ENCODE data around the gene COA8. TPM values are rescaled to one million over a fixed set of nuclear protein-coding genes. Genes with fewer than 3 reads are reported as not detected.

The COA8 gene
- total and polyA plus RNA-seq, 9 of the 15 experiments (the other 6 are each of a cell fraction or from before 2014, with no cell fraction given), result 5.0 to 35.3 (median 25.7) TPM

DNA sequence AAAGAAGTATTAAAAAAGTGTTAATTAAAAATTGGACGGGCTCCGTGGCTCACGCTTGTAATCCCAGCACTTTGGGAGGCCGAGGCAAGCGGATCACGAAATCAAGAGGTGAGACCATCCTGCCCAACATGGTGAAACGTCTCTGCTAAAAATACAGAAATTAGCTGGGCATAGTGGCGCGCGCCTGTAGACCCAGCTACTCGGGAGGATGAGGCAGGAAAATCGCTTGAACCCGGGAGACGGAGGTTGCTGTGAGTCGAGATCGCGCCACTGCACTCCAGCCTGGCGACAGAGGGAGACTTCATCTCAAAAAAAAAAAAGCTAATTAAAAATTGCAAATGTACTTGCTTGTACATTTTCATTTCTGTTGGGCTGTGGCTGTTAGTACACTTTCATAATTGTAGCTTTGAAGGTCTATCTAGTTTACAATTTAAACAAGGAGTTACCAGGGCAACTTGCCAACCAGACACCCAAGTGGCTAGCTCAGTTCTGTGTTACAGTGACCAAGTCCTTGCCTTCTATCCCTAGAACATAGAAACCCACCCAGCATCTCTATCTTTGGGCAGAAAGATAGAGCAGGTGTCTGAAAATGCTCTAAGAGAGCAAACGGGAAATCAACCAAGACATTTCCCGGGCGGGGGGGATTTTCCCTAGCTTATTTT is 1.2 kb downstream of the COA8 start:
- H3K9me3 ChIP-seq (replicated peaks; ENCODE audit: control insufficient read depth, insufficient read depth, low read depth, low read length), result no peaks in the 10 kb centered on the region
- no peaks in the 10 kb centered on the region for H3K27me3 ChIP-seq (ENCODE audit: control insufficient read depth in 2 of 2, insufficient read depth in 2 of 2, low read length in 2 of 2)
- peaks cover 3 to 5% of the 10 kb centered on the region in 2 experiments; a peak in 4 of 5 replicates for H3K4me1 ChIP-seq (replicated peaks in 1 of 2; ENCODE audit: control insufficient read depth in 2 of 2, insufficient read depth in 2 of 2, low read length in 2 of 2)
- BruUV-seq (replicated peaks), result no TSS peak
- intact Hi-C loops (cut with micrococcal nuclease) (loop anchor here (5.0 kb wide), 1 partner anchor 47 kb away; no protein-coding TSS in a partner anchor), in situ Hi-C loops (cut with MboI) (no loop called here)
- H3K9me1 ChIP-seq (ENCODE audit: control insufficient read depth, insufficient read depth, low read length), result no peaks in the 10 kb centered on the region
- no peak overlapping the region for H2AFZ ChIP-seq (ENCODE audit: low read depth, low read length)
- no peak overlapping the region for H3K27ac ChIP-seq (ENCODE audit: extremely low read depth, low read depth, low read length)
- peaks cover 24% of the 10 kb centered on the region for H3K36me3 ChIP-seq (ENCODE audit: control insufficient read depth, insufficient read depth, low read length)
- H3K9ac ChIP-seq (ENCODE audit: insufficient read depth in 1 of 2, low read depth in 2 of 2, low read length in 2 of 2), result peak overlapping the region; percentile 72 to 84
- FAIRE-seq (no peak), DNase-seq (ENCODE audit: extremely low read depth in 1 of 4, low spot score in 3 of 4) (no peak), ATAC-seq (no peak)
- peaks cover 20% of the 10 kb centered on the region; the same call in 1 of the 2 replicates for H4K20me1 ChIP-seq (replicated peaks; ENCODE audit: control insufficient read depth, insufficient read depth, low read length)
- H3K4me3 ChIP-seq, result peak overlapping the region; percentile 93
- POLR2A ChIA-PET, result interaction anchor here (0.6 kb wide), 1 partner anchor 70 kb away, joined by 3 read pairs; no protein-coding TSS in a partner anchor
- peak overlapping the region; percentile 82 for H3K4me2 ChIP-seq (ENCODE audit: insufficient read depth, low read length)
- 10% methylated on average over 19 of the region's 21 CpGs for WGBS (ENCODE audit: insufficient coverage, low coverage, missing lambda C conversion rate)
- H3K79me2 ChIP-seq (ENCODE audit: control insufficient read depth, insufficient read depth, low read length), result peaks cover 87% of the 10 kb centered on the region
- CTCF ChIA-PET (ENCODE audit: low intra/inter-chr PET ratio), result interaction anchor here (0.9 kb wide), 1 partner anchor 17 kb away, joined by 3 read pairs; no protein-coding TSS in a partner anchor
- TF ChIP-seq ZKSCAN1 (IDR thresholded peaks at IDR 0.05; ENCODE audit: low read depth, low read length), result no peak
- TF ChIP-seq MED1 (CRISPR knock-in tag; IDR thresholded peaks at IDR 0.05; ENCODE audit: borderline replicate concordance), result no peak
- TF ChIP-seq, protein P1, sequence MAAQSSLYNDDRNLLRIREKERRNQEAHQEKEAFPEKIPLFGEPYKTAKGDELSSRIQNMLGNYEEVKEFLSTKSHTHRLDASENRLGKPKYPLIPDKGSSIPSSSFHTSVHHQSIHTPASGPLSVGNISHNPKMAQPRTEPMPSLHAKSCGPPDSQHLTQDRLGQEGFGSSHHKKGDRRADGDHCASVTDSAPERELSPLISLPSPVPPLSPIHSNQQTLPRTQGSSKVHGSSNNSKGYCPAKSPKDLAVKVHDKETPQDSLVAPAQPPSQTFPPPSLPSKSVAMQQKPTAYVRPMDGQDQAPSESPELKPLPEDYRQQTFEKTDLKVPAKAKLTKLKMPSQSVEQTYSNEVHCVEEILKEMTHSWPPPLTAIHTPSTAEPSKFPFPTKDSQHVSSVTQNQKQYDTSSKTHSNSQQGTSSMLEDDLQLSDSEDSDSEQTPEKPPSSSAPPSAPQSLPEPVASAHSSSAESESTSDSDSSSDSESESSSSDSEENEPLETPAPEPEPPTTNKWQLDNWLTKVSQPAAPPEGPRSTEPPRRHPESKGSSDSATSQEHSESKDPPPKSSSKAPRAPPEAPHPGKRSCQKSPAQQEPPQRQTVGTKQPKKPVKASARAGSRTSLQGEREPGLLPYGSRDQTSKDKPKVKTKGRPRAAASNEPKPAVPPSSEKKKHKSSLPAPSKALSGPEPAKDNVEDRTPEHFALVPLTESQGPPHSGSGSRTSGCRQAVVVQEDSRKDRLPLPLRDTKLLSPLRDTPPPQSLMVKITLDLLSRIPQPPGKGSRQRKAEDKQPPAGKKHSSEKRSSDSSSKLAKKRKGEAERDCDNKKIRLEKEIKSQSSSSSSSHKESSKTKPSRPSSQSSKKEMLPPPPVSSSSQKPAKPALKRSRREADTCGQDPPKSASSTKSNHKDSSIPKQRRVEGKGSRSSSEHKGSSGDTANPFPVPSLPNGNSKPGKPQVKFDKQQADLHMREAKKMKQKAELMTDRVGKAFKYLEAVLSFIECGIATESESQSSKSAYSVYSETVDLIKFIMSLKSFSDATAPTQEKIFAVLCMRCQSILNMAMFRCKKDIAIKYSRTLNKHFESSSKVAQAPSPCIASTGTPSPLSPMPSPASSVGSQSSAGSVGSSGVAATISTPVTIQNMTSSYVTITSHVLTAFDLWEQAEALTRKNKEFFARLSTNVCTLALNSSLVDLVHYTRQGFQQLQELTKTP (IDR thresholded peaks at IDR 0.05; ENCODE audit: low read depth in 1 of 2, partially characterized antibody in 2 of 2), result no peak
- TF ChIP-seq PPARD (CRISPR knock-in tag; IDR thresholded peaks at IDR 0.05), result no peak
- no peak for TF ChIP-seq ZHX1 (conservative IDR thresholded peaks at IDR 0.05; ENCODE audit: low read length)
- TF ChIP-seq NR0B1 (IDR thresholded peaks at IDR 0.05; ENCODE audit: partially characterized antibody), result no peak
- TF ChIP-seq ZFX (CRISPR knock-in tag; IDR thresholded peaks at IDR 0.05), result no peak
- TF ChIP-seq YY1 (IDR thresholded peaks at IDR 0.05; ENCODE audit: borderline replicate concordance in 1 of 3, control insufficient read depth in 1 of 3, extremely low read depth in 1 of 3, insufficient read depth in 3 of 3, insufficient read length in 1 of 3, insufficient replicate concordance in 2 of 3, low read depth in 1 of 3, low read length in 2 of 3), result no peak
